IMR-90 (cell line): Measurements from ENCODE around the gene NLRX1. TPM values are rescaled to one million over a fixed set of nuclear protein-coding genes. Genes with fewer than 3 reads are reported as not detected.

Source experiments
- ATAC-seq: fragments of 200-7000 bp; cut with Tn5 transposase; 2 replicates; pipeline ENCODE4 v1.9.1; 2020; ENCODE audit warnings: low read depth, mild to moderate bottlenecking, moderate library complexity
- BruUV-seq: library from RNA; stranded (reverse); fragments of 400-500 nt; replicated peaks from 2 replicates; lab custom pipeline; 2021; lab: Mats Ljungman, UMichigan
- CTCF ChIA-PET: fragments of 300-600 bp; formaldehyde crosslinking; extraction: SDS; loops from one replicate; lab custom pipeline; 2021; ENCODE audit warnings: antibody characterized with exemption; lab: Yijun Ruan, JAX
- POLR2A ChIA-PET: fragments of 300-600 bp; sonication (Branson Sonifier 250); formaldehyde crosslinking; loops from one replicate; lab custom pipeline; 2022; ENCODE audit warnings: antibody characterized with exemption; ENCODE audit not compliant: unreplicated experiment; lab: Charles Lee
- DNase-seq: peaks from one replicate; pipeline ENCODE4 v3.0.0; 2013
- H2AFZ ChIP-seq: replicated peaks from 2 replicates; pipeline ENCODE3; 2013; ENCODE audit warnings: low read length, mild to moderate bottlenecking; ENCODE audit not compliant: poor library complexity
- H2AK5ac ChIP-seq: 2 replicates; pipeline ENCODE4 v1.6.1; 2013; ENCODE audit warnings: low read depth, low read length, inconsistent platforms
- H2AK9ac ChIP-seq: replicated peaks from 2 replicates; pipeline ENCODE3; 2013; ENCODE audit warnings: mild to moderate bottlenecking, low read depth, low read length, moderate library complexity; ENCODE audit not compliant: poor library complexity
- H2BK120ac ChIP-seq: 2 replicates; pipeline ENCODE4 v1.6.1; 2013; ENCODE audit warnings: low read depth, low read length, inconsistent platforms
- H2BK15ac ChIP-seq: 3 replicates; pipeline ENCODE4 v1.6.1; 2013; ENCODE audit warnings: low read depth, low read length, inconsistent platforms
- H2BK20ac ChIP-seq: 2 replicates; pipeline ENCODE4 v1.6.1; 2013; ENCODE audit warnings: low read depth, mild to moderate bottlenecking, inconsistent platforms, low read length, moderate library complexity
- H2BK5ac ChIP-seq: 2 replicates; pipeline ENCODE4 v1.6.1; 2013; ENCODE audit warnings: mild to moderate bottlenecking, low read depth, low read length, inconsistent platforms; ENCODE audit not compliant: poor library complexity, severe bottlenecking
- H3K14ac ChIP-seq: replicated peaks from 2 replicates; pipeline ENCODE4 v1.6.1; 2013; ENCODE audit warnings: low read depth, low read length, inconsistent platforms
- H3K18ac ChIP-seq: 2 replicates; pipeline ENCODE4 v1.6.1; 2013; ENCODE audit warnings: low read depth, low read length, control low read depth
- H3K23ac ChIP-seq: 2 replicates; pipeline ENCODE4 v1.6.1; 2013; ENCODE audit warnings: low read depth, low read length, inconsistent platforms
- H3K27ac ChIP-seq: 2 replicates; pipeline ENCODE4 v1.5.1; 2013; ENCODE audit warnings: mild to moderate bottlenecking, control low read depth, low read length; ENCODE audit not compliant: insufficient read depth
- H3K27me3 ChIP-seq: 2 replicates; pipeline ENCODE4 v1.6.1; 2013; ENCODE audit warnings: low read length; ENCODE audit not compliant: control insufficient read depth, insufficient read depth
- H3K36me3 ChIP-seq: 2 replicates; pipeline ENCODE4 v1.6.1; 2013; ENCODE audit warnings: low read length, mixed read lengths; ENCODE audit not compliant: control insufficient read depth, insufficient read depth
- H3K4ac ChIP-seq: 2 replicates; pipeline ENCODE4 v1.6.1; 2013; ENCODE audit warnings: low read depth, low read length, inconsistent platforms
- H3K4me1 ChIP-seq: 2 replicates; pipeline ENCODE4 v1.6.1; 2013; ENCODE audit warnings: low read length, mixed read lengths; ENCODE audit not compliant: control insufficient read depth, insufficient read depth
- H3K4me2 ChIP-seq: 2 replicates; pipeline ENCODE4 v1.6.1; 2013; ENCODE audit warnings: low read depth, mild to moderate bottlenecking, control low read depth, low read length, moderate library complexity
- H3K4me3 ChIP-seq: 2 replicates; pipeline ENCODE4 v1.5.1; 2013; ENCODE audit warnings: low read depth, mild to moderate bottlenecking, control low read depth, low read length, moderate library complexity; ENCODE audit not compliant: insufficient read depth
- H3K56ac ChIP-seq: 2 replicates; pipeline ENCODE4 v1.6.1; 2013; ENCODE audit warnings: low read length, inconsistent platforms; ENCODE audit not compliant: insufficient read depth; ENCODE audit errors: extremely low read depth
- H3K79me1 ChIP-seq, 2 experiments: 2 replicates each; pipeline ENCODE4 v1.6.1; 2013; ENCODE audit warnings: low read length in 2 of 2, inconsistent platforms in 1 of 2, low read depth in 1 of 2
- H3K9ac ChIP-seq: 2 replicates; pipeline ENCODE4 v1.6.1; 2013; ENCODE audit warnings: low read depth, low read length, control low read depth
- H3K9me1 ChIP-seq: 2 replicates; pipeline ENCODE4 v1.6.1; 2013; ENCODE audit warnings: low read length, inconsistent platforms; ENCODE audit not compliant: insufficient read depth
- H3K9me3 ChIP-seq: 2 replicates; pipeline ENCODE4 v1.6.1; 2013; ENCODE audit warnings: low read length; ENCODE audit not compliant: control insufficient read depth, insufficient read depth
- H4K20me1 ChIP-seq: 2 replicates; pipeline ENCODE4 v1.6.1; 2013; ENCODE audit warnings: low read length, inconsistent platforms; ENCODE audit not compliant: insufficient read depth
- H4K5ac ChIP-seq: 2 replicates; pipeline ENCODE4 v1.6.1; 2013; ENCODE audit warnings: mild to moderate bottlenecking, low read depth, low read length, control low read depth
- H4K8ac ChIP-seq, 2 experiments: 2 replicates each; pipeline ENCODE4 v1.6.1; 2013; ENCODE audit warnings: low read depth in 2 of 2, low read length in 2 of 2, control low read depth in 1 of 2, inconsistent platforms in 1 of 2
- H4K91ac ChIP-seq: 2 replicates; pipeline ENCODE4 v1.6.1; 2013; ENCODE audit warnings: low read depth, low read length, inconsistent platforms; ENCODE audit not compliant: insufficient read depth
- BHLHE40 ChIP-seq: fragments of 150-350 bp; IDR thresholded peaks from 2 replicates; pipeline ENCODE4 v1.6.1; 2016; ENCODE audit warnings: mild to moderate bottlenecking, low read depth, low read length
- CEBPB ChIP-seq: IDR thresholded peaks from 2 replicates; pipeline ENCODE4 v1.6.1; 2012; ENCODE audit warnings: low read depth, low read length, improper control_type of control experiment
- CHD1 ChIP-seq: IDR thresholded peaks from 2 replicates; pipeline ENCODE4 v1.6.1; 2012; ENCODE audit warnings: low read depth, low read length, improper control_type of control experiment
- CTCF ChIP-seq: conservative IDR thresholded peaks from 2 replicates; pipeline ENCODE4 v1.5.1; 2012; ENCODE audit warnings: mild to moderate bottlenecking, low read depth, low read length, improper control_type of control experiment
- ELK1 ChIP-seq: fragments of 150-350 bp; IDR thresholded peaks from 2 replicates; pipeline ENCODE4 v1.6.1; 2016; ENCODE audit warnings: low read depth, mild to moderate bottlenecking, low read length, moderate library complexity, borderline replicate concordance
- FOS ChIP-seq: fragments of 150-350 bp; IDR thresholded peaks from 2 replicates; pipeline ENCODE4 v1.6.1; 2016; ENCODE audit warnings: low read depth, low read length
- MAFK ChIP-seq: IDR thresholded peaks from 2 replicates; pipeline ENCODE4 v1.6.1; 2012; ENCODE audit warnings: low read depth, low read length, improper control_type of control experiment
- MAZ ChIP-seq: IDR thresholded peaks from 2 replicates; pipeline ENCODE4 v1.6.1; 2012; ENCODE audit warnings: low read depth, mild to moderate bottlenecking, low read length, improper control_type of control experiment, moderate library complexity, borderline replicate concordance
- MXI1 ChIP-seq: IDR thresholded peaks from 2 replicates; pipeline ENCODE4 v1.6.1; 2012; ENCODE audit warnings: low read depth, mild to moderate bottlenecking, low read length, moderate library complexity, borderline replicate concordance
- NFE2L2 ChIP-seq: fragments of 150-350 bp; IDR thresholded peaks from 2 replicates; pipeline ENCODE4 v1.6.1; 2016; ENCODE audit warnings: low read depth, mild to moderate bottlenecking, low read length
- POLR2A ChIP-seq: IDR thresholded peaks from 2 replicates; pipeline ENCODE4 v1.6.1; 2012; ENCODE audit warnings: mild to moderate bottlenecking, low read depth, low read length
- RAD21 ChIP-seq: IDR thresholded peaks from 2 replicates; pipeline ENCODE4 v1.6.1; 2012; ENCODE audit warnings: low read length, improper control_type of control experiment
- RCOR1 ChIP-seq: IDR thresholded peaks from 2 replicates; pipeline ENCODE4 v1.6.1; 2012; ENCODE audit warnings: mild to moderate bottlenecking, low read length, improper control_type of control experiment; ENCODE audit not compliant: insufficient replicate concordance
- RFX5 ChIP-seq: IDR thresholded peaks from 2 replicates; pipeline ENCODE4 v1.8.0; 2012; ENCODE audit warnings: low read depth, mild to moderate bottlenecking, low read length, moderate library complexity
- SMC3 ChIP-seq: fragments of 150-350 bp; IDR thresholded peaks from 2 replicates; pipeline ENCODE4 v1.6.1; 2016; ENCODE audit warnings: low read depth, mild to moderate bottlenecking, antibody characterized with exemption, low read length, moderate library complexity
- USF2 ChIP-seq: fragments of 150-350 bp; IDR thresholded peaks from 2 replicates; pipeline ENCODE4 v1.6.1; 2017; ENCODE audit warnings: mild to moderate bottlenecking, antibody characterized with exemption, low read length, low read depth
- WGBS, 2 experiments: methylation state at CpG; one replicate each; pipeline versions ENCODE4 v1.1.5 to v1.1.7; 2013; ENCODE audit warnings: missing lambda C conversion rate in 2 of 2; ENCODE audit not compliant: insufficient read length in 1 of 2; ENCODE audit errors: extremely low coverage in 2 of 2; 5-methylcytosine and 5-hydroxymethylcytosine counted together
- dilution Hi-C: fragments of 300-500 bp; cut with HindIII; formaldehyde crosslinking; loops from one replicate; pipeline ENCODE4 v1.14.3; 2018; ENCODE audit warnings: low sequenced_read_pairs; ENCODE audit not compliant: unreplicated experiment
- in situ Hi-C: fragments of 300-500 bp; cut with MboI; formaldehyde crosslinking; loops from 3 replicates; pipeline ENCODE4 v1.14.3; 2019; ENCODE audit warnings: low sequenced_read_pairs, inconsistent platforms, mixed read lengths
- intact Hi-C: fragments of 100-400 bp; cut with micrococcal nuclease; formaldehyde crosslinking; loops from 2 replicates; pipeline ENCODE4 v1.10.0; 2022
- polyA plus RNA-seq, 3 experiments: library from polyadenylated mRNA; depleted of rRNA; stranded (reverse); fragments of >200 nt; gene quantifications; 2 replicates each; pipeline ENCODE4 v1.2.3, GENCODE V29; 2012; ENCODE audit warnings: low replicate concordance in 1 of 3
- total RNA-seq: library from RNA; depleted of rRNA; stranded (reverse); fragments of >200 nt; gene quantifications from 2 replicates; pipeline ENCODE4 v1.2.3, GENCODE V29; 2012

The NLRX1 gene
- total and polyA plus RNA-seq, 2 of the 4 experiments (the other 2 are of a cell fraction), result 3.0 to 4.9 TPM

GRCh38 chr11:119125821-119126220, 42.7 kb upstream of the NLRX1 start:
- Histone ChIP-seq H3K4me2 (no peak overlapping the region), H3K23ac (no peak overlapping the region), H2BK120ac (no peak overlapping the region), H3K56ac (no peak overlapping the region), H2AFZ (no peak overlapping the region), H2BK5ac (no peak overlapping the region), H3K9ac (no peak overlapping the region), H3K27me3 (no peaks in the 10 kb centered on the region), H3K9me1 (peaks cover 6% of the 10 kb centered on the region), H3K18ac (no peak overlapping the region), H3K79me1 (peaks cover 15 to 49% of the 10 kb centered on the region in 2 experiments), H4K91ac (no peak overlapping the region), H3K4me3 (no peak overlapping the region), H3K36me3 (peaks cover 16% of the 10 kb centered on the region), H4K20me1 (no peaks in the 10 kb centered on the region; the same call in 1 of the 2 replicates), H2AK5ac (no peak overlapping the region), H3K9me3 (no peaks in the 10 kb centered on the region), H3K4me1 (peaks cover 3% of the 10 kb centered on the region), H3K27ac (no peak overlapping the region), H2BK20ac (no peak overlapping the region), H2AK9ac (no peak overlapping the region), H3K14ac (no peak overlapping the region), H4K8ac (no peak overlapping the region), H3K4ac (no peak overlapping the region), H2BK15ac (no peak overlapping the region), H4K5ac (no peak overlapping the region)
- POLR2A ChIA-PET, result interaction anchor here (0.7 kb wide), 1 partner anchor 43 kb away, joined by 3 read pairs; no protein-coding TSS in a partner anchor
- BruUV-seq, result no TSS peak
- ATAC-seq (no peak), DNase-seq (no peak)
- no CpG with 5 or more reads among the region's 6 CpGs for WGBS, 2 experiments
- TF ChIP-seq MXI1, result no peak
- TF ChIP-seq RAD21, result no peak
- no peak for TF ChIP-seq RFX5
- TF ChIP-seq CTCF, result no peak
- TF ChIP-seq RCOR1, result no peak
- TF ChIP-seq FOS, result no peak
- TF ChIP-seq NFE2L2, result no peak
- no peak for TF ChIP-seq BHLHE40
- TF ChIP-seq SMC3, result no peak
- TF ChIP-seq ELK1, result no peak
- TF ChIP-seq POLR2A, result no peak
- TF ChIP-seq CEBPB, result no peak
- no peak for TF ChIP-seq USF2
- no peak for TF ChIP-seq MAFK
- TF ChIP-seq MAZ, result no peak
- no peak for TF ChIP-seq CHD1
- intact Hi-C loops (no loop called here), dilution Hi-C loops (no loop called here), in situ Hi-C loops (no loop called here)
- CTCF ChIA-PET, result interaction anchor here (1.1 kb wide), 1 partner anchor 19 kb away, joined by 3 read pairs; no protein-coding TSS in a partner anchor
